GM18526 (cell line): ENCODE results near the gene CACNA1A.

Experiments used
- POLR2A ChIP-seq: IDR thresholded peaks from 3 replicates; pipeline ENCODE4 v1.6.1; 2011; ENCODE audit not compliant: insufficient read length; ENCODE audit errors: extremely low read depth

CACNA1A gene

DNA sequence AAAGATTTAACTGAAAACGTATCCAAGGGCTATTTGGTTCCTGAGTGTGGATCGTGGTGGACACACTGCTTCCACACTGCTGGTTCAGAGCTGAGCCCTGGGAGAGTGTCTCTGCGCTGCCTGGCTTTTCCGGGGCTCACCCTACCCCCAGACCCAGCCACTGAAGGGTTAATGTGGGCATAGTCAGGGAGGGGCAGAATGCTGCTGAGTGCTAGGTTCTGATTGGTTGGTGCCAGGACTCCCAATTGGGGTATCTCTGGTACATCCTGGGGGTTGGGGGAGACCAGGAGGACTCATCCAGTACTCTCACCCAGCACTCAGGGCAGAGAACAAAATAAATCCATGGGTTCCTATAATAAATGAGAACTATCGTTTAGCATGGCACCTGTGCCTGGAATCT, 142.3 kb downstream of the CACNA1A start:
- TF ChIP-seq POLR2A, result no peak

- TF ChIP-seq POLR2A, result no peak
Observed at GRCh38 chr19:13363245-13363644, 143.0 kb downstream of the CACNA1A start.

GRCh38 chr19:13362668-13363067, 143.6 kb downstream of the CACNA1A start:
- no peak for TF ChIP-seq POLR2A

- no peak for TF ChIP-seq POLR2A
Observed at GRCh38 chr19:13356686-13357280, 149.5 kb downstream of the CACNA1A start.

GRCh38 chr19:13356185-13356584, 150.1 kb downstream of the CACNA1A start:
- no peak for TF ChIP-seq POLR2A

- TF ChIP-seq POLR2A, result no peak
Observed at GRCh38 chr19:13355356-13355755, 150.9 kb downstream of the CACNA1A start.

DNA sequence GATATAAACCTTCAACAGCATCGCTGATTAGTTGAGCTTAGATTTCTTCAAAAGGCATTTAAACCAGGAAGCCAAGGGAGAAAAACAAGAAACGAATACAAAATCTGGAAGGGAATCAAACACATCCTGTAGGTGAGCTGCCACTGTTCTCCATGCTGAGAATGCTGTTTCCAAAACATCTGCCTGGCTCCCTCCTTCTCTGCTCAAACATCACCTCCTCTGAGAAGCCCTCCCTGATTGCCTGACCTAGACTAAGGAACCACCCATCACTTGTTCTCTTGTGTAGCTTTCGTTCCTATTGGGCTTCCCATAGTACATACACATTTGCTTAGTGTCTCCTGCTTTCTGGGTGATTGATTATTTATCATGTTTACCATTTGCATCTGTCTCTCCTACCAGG, 152.7 kb downstream of the CACNA1A start:
- no peak for TF ChIP-seq POLR2A

GRCh38 chr19:13350759-13351158, 155.5 kb downstream of the CACNA1A start:
- no peak for TF ChIP-seq POLR2A

- no peak for TF ChIP-seq POLR2A
Observed at GRCh38 chr19:13350072-13350471, 156.2 kb downstream of the CACNA1A start.

GRCh38 chr19:13347367-13347766, 158.9 kb downstream of the CACNA1A start:
- no peak for TF ChIP-seq POLR2A

DNA sequence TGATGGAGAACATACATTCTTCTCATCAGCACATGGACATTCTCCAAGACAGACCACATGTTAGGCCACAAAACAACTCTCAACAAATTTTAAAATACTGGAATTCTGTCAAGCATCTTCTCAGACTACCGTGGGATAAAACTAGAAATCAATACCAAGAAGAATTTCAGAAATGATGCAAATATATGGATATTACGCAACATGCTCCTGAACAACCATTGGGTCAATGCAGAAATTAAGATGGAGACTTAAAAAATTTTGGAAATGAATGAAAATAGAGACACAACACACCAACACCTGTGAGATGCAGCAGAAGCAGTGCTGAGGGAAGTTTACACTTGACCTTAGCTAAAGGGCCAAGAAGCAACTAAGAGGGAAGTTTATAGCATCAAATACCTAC, 162.8 kb downstream of the CACNA1A start:
- TF ChIP-seq POLR2A, result no peak

DNA sequence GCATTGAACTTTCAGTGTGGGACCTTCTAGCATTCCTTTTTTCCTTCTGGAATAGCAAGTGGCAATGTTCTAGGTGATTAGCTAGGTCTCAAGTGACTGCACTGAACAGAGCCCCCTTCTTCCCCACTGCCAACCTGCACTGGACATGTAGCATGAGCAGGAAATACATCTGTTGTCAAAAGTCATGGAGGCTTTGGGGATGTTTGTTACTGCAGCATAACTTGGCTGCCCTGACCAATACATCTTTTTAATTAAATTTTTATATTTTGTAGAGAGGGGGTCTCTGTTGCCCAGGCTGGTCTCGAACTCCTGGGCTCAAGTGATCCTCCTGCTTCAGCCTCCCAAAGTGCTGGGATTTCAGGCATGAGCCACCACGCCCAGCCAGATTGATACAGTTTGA, 163.6 kb downstream of the CACNA1A start:
- TF ChIP-seq POLR2A, result no peak

GRCh38 chr19:13339869-13340268, 166.4 kb downstream of the CACNA1A start:
- TF ChIP-seq POLR2A, result no peak

DNA sequence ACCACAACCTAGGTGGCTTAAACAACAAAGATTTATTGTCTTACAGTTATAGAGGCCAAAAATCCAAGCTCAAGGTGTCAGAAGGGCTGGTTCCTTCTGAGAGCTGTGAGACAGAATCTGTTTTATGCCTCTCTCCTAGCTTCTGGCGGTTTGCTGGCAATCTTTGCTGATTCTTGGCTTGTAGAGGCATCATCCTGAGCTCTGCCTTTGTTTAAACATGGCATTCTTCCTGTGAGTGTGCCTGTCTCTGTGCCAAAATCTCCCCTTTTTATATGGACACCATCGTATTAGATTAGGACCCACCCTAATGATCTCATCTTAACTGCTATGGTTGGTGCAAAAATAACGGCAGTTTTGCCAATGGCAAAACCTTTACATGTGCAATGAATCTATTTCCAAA, 169.1 kb downstream of the CACNA1A start:
- no peak for TF ChIP-seq POLR2A

- TF ChIP-seq POLR2A, result no peak
Observed at GRCh38 chr19:13334801-13335481, 171.3 kb downstream of the CACNA1A start.

GRCh38 chr19:13330285-13330684, 176.0 kb downstream of the CACNA1A start:
- TF ChIP-seq POLR2A, result no peak

DNA sequence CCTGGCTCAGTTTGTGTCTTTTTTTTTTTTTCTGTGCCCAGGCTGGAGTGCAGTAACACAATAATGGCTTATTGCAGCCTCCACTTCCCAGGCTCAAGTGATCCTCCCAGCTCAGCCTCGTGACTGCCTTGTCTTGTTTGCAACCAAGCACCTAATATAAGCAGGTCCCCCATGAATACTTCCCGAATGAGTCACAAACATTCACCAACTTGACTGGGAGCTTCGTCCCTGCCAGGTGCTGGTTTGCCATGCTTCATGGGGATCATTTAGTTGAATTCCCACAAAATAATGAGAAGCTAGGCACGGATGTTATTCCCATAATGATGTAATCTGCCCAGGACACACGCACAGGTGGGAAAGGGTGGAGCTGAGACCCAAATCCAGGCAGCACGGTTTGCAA, 176.5 kb downstream of the CACNA1A start:
- no peak for TF ChIP-seq POLR2A

GRCh38 chr19:13328241-13328640, 178.0 kb downstream of the CACNA1A start:
- no peak for TF ChIP-seq POLR2A

DNA sequence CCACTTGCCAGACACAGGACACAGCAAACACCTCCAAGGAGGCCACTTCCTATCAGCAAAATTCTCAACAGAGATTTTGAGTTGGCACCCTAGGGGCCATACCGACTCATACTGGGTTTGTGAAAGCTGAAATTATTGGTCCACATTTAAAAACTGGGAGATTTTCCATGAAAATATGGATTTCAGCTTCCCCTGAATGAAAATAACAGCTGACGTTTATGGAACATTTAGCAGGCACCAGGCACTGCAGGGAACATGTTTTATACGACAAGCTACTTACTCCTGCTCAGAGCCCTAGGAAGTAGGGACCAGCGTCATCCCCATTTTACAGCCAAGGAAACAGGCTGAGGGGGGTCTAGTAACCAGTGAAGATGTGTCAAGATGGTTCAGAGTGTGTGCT, 186.8 kb downstream of the CACNA1A start:
- no peak for TF ChIP-seq POLR2A
